Glomerular endothelial cell (primary cell): Measurements from ENCODE around the gene RBL2. TPM values are rescaled to one million over a fixed set of nuclear protein-coding genes. Genes with fewer than 3 reads are reported as not detected.

Experiments
- DNase-seq: peaks from one replicate; pipeline ENCODE4 v3.0.0-alpha.2; 2011; ENCODE audit warnings: low read depth, low spot score; ENCODE audit errors: extremely low read depth
- total RNA-seq: library from RNA; depleted of rRNA; stranded (reverse); fragments of >200 nt; gene quantifications from 2 replicates; pipeline ENCODE4 v1.2.3, GENCODE V29; 2015

RBL2 gene
- total RNA-seq, 1 donor from 2014 or later: 40.6 TPM

DNA sequence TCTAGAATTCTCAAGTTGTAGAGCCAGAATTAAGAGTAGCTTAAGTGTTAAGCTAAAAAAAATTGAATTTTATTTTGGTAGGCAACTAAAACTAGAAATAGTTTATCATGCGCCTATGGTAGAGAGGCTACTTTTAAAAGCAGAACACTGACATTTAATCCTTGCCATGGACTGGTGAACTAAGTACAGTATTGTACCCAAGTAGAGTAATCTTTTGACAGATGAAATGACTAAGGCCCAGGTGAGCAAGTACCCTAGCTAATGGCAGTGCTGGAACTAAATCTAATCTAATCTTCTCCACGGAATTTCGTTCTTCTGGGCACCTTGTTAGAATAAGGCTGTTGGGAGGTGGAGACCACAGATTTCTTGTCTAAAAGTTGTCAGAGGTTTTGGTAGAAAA, 11.8 kb downstream of the RBL2 start:
- DNase-seq: no peak

- DNase-seq: no peak
These were observed 15.7 kb downstream of the RBL2 start for GRCh38 chr16:53449816-53450517.

GRCh38 chr16:53453928-53454327, 19.7 kb downstream of the RBL2 start:
- no peak for DNase-seq

GRCh38 chr16:53456625-53457024, 22.4 kb downstream of the RBL2 start:
- DNase-seq: no peak

GRCh38 chr16:53457670-53458069, 23.4 kb downstream of the RBL2 start:
- no peak for DNase-seq

GRCh38 chr16:53458635-53459034, 24.4 kb downstream of the RBL2 start:
- no peak for DNase-seq

DNA sequence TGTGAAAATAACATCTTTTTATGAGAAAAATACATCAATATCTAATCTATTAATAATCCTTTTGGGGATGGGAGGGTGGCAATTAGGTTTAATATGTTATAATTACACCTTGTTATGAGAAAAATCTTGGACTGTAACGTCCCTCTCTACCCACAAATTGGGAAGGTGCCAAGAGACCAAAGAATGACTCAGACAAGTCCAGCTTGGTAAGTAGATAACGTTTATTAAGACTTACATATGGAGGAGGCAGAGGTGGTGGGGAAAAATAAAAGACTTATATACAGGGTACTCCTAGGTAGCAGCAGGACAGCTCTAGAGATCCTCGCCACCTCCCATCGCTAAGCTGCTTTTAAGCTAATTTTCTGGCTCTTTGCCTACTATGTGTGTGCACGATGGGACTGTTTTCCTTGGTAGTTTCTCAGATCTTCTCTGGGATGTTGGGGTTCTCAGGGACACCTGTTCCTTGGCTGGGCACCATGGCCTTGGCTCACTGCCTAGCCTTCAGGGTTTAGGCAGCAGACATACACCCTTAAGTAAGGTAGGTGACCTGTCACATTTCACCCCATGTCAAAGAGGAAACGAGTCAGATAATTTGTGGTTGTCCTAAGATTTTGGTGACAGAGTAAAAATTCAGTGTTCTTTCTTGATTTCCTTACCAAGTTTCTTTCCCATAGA, 31.5 kb downstream of the RBL2 start:
- DNase-seq: peak; percentile 39

DNA sequence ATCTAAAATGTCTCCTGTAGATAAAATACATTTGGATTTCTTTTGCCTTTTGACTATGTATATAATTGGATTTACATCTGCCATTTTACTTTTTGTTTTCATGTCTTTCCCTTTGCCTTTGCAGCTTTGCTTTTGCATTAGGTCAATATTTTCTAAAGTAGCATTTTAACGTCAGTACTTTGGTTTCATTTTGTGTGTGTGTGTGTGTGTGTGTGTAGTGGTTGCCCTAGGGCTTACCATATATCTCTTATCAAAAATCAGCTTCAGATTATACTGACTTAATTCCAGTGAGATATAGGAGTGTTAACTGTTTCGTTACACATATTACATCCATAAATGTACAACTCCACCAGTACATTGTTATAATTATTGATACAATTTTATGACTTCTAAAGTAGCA, 42.6 kb downstream of the RBL2 start:
- no peak for DNase-seq

DNA sequence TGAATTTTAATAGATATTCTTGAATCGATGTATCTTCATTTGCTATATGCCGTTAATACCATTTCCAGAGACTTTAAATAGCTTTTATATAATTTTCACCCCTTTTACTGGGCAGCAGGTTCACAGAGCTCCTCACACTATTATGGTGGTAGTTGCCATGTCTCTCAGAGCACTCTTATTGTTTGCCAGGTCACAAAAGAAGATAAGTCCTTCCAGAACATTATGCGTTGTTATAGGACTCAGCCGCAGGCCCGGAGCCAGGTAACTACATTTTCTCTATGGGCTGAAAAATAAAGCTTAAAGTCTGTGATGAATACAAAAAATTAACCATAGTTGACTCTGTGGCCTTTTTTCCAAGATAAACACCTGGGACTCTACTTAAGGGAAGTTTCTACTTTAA, 44.7 kb downstream of the RBL2 start:
- no peak for DNase-seq

DNA sequence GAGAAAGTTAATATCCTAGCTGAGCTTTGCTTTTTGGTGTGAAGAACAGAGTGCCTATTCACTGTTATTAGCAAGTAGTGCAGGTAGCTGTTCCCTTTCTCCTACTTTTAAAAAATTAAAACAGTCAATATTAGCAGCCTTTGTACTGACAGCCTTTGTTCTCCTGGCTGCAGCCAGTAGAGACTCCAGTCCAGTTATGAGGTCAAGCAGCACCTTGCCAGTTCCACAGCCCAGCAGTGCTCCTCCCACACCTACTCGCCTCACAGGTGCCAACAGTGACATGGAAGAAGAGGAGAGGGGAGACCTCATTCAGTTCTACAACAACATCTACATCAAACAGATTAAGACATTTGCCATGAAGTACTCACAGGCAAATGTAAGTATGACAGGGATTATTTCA, 46.1 kb downstream of the RBL2 start:
- no peak for DNase-seq

GRCh38 chr16:53482123-53482522, 47.9 kb downstream of the RBL2 start:
- no peak for DNase-seq

DNA sequence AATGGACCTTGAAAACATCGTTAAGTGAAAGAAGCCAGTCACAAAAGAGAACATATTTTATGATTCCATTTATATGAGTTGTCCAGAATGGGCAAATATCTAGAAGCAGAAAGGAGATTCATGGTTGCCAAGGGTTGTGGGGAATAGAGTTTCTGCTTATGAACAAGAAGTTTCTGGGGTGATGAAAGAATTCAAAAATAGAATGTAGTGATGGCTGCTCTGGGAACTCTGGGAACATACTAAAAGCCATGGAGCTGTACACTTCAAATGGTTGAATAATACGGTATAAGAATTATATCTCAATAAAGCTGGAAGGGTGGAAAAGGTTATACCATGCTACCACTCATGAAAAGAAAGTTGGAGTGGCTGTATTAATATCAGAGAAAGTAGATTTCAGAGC, 50.3 kb downstream of the RBL2 start:
- DNase-seq: no peak

DNA sequence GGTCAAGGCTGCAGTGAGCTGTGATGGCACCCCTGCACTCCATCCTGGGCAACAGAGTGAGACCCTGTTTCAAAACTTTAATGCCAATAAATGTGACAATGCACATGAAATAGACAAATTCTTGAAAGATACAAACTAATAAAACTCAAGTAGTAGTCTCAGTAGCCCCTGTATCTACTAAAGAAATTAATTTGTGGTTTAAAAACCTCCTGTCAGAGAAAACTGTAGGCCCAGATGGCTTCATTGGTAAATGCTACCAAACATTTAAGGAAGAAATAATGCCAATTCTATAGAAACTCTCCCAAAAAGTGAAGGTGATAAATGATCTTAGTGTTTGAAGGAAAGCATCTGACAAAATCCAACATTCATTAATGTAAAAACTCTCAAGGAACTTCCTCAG, 52.0 kb downstream of the RBL2 start:
- no peak for DNase-seq

GRCh38 chr16:53489755-53490154, 55.5 kb downstream of the RBL2 start:
- no peak for DNase-seq

- no peak for DNase-seq
These were observed 58.2 kb downstream of the RBL2 start for GRCh38 chr16:53492503-53492902.

DNA sequence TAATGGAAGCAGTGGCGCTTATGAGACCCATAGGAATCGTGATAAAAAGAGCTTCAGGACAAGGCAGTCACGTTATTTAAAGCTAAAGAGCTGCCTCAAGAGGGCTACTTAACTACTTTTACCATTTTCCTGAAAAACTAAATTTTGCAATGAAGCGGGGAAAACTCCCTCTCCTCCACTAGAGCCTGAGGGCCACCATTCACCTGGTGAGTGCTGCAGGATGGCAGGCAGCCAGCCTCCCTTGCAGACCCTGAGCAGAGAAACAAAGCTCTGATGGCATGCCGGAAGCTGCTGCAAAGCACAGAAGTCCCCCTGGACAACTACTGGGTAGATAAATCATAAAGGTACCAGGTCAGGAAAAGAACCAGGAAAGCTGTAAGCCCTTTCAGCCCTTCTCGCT, 60.4 kb downstream of the RBL2 start:
- no peak for DNase-seq

GRCh38 chr16:53495325-53495724, 61.1 kb downstream of the RBL2 start:
- DNase-seq: no peak

GRCh38 chr16:53498984-53499383, 64.7 kb downstream of the RBL2 start:
- DNase-seq: no peak

GRCh38 chr16:53501216-53501859, 67.1 kb downstream of the RBL2 start:
- no peak for DNase-seq

GRCh38 chr16:53502331-53503269, 68.3 kb downstream of the RBL2 start, which contains the start of gene AKTIP:
Gene AKTIP, minus strand, starts transcription at chr16:53503209. Its CDS starts 2,950 bp downstream, at chr16:53500259.
- DNase-seq: no peak
